ENCODE data around the gene B4GALNT2. TPM values are rescaled to one million over a fixed set of nuclear protein-coding genes. Genes with fewer than 3 reads are reported as not detected.

The B4GALNT2 gene
- total and polyA plus RNA-seq, 2 donors (not counting 1 experiment from before 2014, with no cell fraction given), result under 0.01 to 0.01 TPM

DNA sequence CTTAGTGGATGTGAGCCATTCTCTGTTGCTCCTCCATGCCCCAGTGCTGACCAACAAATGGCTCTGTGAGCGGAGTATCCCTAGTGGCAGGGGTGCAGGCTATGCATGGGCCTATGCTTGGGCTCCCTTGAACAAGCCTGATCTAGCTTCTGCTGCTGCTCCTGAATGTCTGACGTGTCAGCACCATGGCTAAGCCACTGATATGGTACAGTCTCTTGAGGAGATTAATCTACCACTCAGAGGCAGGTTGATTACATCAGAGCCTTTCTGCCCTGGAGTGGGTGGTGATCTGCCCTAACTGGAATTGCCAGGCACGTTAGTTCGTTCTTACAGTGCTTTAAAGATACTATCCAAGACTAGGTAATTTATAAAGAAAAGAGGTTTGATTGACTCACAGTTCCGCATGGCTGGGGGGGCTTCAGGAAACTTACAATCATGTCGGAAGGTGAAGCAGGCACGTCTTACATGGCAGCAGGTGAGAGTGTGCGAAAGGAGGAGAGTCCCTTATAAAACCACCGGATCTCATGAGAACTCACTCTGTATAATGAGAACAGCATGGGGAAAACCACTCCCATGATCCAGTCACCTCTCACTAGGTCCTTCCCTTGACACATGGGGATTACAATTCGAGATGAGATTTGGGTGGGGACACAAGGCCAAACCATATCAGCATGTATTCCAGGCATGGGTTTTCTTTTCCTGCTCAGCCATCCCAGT lies 41.5 kb upstream of the B4GALNT2 start:
- Histone ChIP-seq H3K79me2 (ENCODE audit: control insufficient read depth, insufficient read depth, low read length) (no peaks in the 10 kb centered on the region), H3K4me2 (ENCODE audit: extremely low read depth, insufficient read depth, low read length) (no peak overlapping the region), H3K27me3 (ENCODE audit: control insufficient read depth, insufficient read depth, low read length) (peaks cover 14% of the 10 kb centered on the region), H3K9me3 (ENCODE audit: control insufficient read depth, insufficient read depth, low read depth, low read length) (no peaks in the 10 kb centered on the region), H3K9ac (ENCODE audit: insufficient read depth, low read length) (no peak overlapping the region), H4K20me1 (ENCODE audit: control insufficient read depth, extremely low read depth, insufficient read depth, low read length) (no peaks in the 10 kb centered on the region), H2AFZ (ENCODE audit: low read length) (no peak overlapping the region), H3K4me1 (ENCODE audit: control insufficient read depth, extremely low read depth, insufficient read depth, low read length) (no peaks in the 10 kb centered on the region), H3K27ac (ENCODE audit: insufficient read depth, low read length) (no peak overlapping the region), H3K36me3 (ENCODE audit: control insufficient read depth, insufficient read depth, low read length) (no peaks in the 10 kb centered on the region), H3K4me3 (replicated peaks in 1 of 4; ENCODE audit: control extremely low read depth in 1 of 4, insufficient read depth in 1 of 4, low read depth in 3 of 4, low read length in 4 of 4) (no peak overlapping the region)
- DNase-seq (ENCODE audit: low read depth in 2 of 2), result no peak
- TF ChIP-seq EZH2 (IDR thresholded peaks at IDR 0.05; ENCODE audit: low read length, missing control alignments), result no peak
- TF ChIP-seq, protein P1, sequence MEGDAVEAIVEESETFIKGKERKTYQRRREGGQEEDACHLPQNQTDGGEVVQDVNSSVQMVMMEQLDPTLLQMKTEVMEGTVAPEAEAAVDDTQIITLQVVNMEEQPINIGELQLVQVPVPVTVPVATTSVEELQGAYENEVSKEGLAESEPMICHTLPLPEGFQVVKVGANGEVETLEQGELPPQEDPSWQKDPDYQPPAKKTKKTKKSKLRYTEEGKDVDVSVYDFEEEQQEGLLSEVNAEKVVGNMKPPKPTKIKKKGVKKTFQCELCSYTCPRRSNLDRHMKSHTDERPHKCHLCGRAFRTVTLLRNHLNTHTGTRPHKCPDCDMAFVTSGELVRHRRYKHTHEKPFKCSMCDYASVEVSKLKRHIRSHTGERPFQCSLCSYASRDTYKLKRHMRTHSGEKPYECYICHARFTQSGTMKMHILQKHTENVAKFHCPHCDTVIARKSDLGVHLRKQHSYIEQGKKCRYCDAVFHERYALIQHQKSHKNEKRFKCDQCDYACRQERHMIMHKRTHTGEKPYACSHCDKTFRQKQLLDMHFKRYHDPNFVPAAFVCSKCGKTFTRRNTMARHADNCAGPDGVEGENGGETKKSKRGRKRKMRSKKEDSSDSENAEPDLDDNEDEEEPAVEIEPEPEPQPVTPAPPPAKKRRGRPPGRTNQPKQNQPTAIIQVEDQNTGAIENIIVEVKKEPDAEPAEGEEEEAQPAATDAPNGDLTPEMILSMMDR (conservative IDR thresholded peaks at IDR 0.05 in 1 of 2, IDR thresholded peaks at IDR 0.05 in 1 of 2; ENCODE audit: low read depth in 1 of 2, low read length in 2 of 2), result no peak

DNA sequence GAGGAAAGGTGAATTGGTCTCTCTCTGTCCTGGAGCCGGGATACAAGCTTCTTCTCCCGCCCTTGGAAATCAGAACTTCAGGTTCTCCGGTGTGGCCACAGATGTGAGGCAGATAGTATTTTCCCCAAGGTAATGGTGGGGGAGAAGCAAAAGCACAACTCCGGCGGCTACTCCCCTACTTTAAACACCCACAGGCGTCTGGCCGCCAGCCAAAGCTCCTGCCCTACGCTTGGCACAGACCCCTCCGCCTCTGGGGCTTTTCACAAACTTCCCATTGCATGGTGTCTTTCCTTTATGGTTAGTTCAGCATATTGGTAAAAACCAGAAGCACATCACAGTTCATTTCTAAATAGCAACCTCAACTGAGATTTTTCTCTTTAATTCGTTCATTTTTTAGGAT lies 39.4 kb upstream of the B4GALNT2 start:
- H3K27me3 ChIP-seq (ENCODE audit: control insufficient read depth, insufficient read depth, low read length), result peaks cover 7% of the 10 kb centered on the region
- DNase-seq (ENCODE audit: low read depth in 2 of 2), result no peak
- no peaks in the 10 kb centered on the region for H3K9me3 ChIP-seq (ENCODE audit: control insufficient read depth, insufficient read depth, low read depth, low read length)

DNA sequence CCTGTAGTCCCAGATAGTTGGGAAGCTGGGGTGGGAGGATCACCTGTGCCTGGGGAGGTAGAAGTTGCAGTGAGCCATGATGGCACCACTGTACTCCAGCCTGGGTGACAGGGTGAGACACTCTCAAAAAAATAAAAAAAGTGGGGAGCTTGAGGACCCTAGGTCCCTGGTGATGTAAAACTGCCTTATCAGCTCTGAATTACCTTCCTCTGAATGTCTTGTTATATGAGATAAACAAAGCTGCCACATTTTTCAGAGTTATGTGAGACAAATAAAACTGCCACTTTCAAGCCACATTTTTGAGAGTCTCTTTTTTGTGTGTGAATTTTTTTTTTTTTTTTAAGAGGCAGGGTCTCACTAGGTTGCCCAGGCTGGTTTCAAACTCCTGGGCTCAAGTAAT lies 32.0 kb upstream of the B4GALNT2 start:
- Histone ChIP-seq H3K4me1 (ENCODE audit: control insufficient read depth, extremely low read depth, insufficient read depth, low read length) (peaks cover 13% of the 10 kb centered on the region), H3K9ac (ENCODE audit: insufficient read depth, low read length) (no peak overlapping the region), H3K9me3 (ENCODE audit: control insufficient read depth, insufficient read depth, low read depth, low read length) (no peaks in the 10 kb centered on the region), H3K27ac (ENCODE audit: insufficient read depth, low read length) (no peak overlapping the region), H3K36me3 (ENCODE audit: control insufficient read depth, insufficient read depth, low read length) (no peaks in the 10 kb centered on the region), H3K4me3 (replicated peaks in 1 of 4; ENCODE audit: control extremely low read depth in 1 of 4, insufficient read depth in 1 of 4, low read depth in 3 of 4, low read length in 4 of 4) (no peak overlapping the region), H3K27me3 (ENCODE audit: control insufficient read depth, insufficient read depth, low read length) (no peaks in the 10 kb centered on the region), H3K79me2 (ENCODE audit: control insufficient read depth, insufficient read depth, low read length) (no peaks in the 10 kb centered on the region), H3K4me2 (ENCODE audit: extremely low read depth, insufficient read depth, low read length) (no peak overlapping the region), H4K20me1 (ENCODE audit: control insufficient read depth, extremely low read depth, insufficient read depth, low read length) (no peaks in the 10 kb centered on the region), H2AFZ (ENCODE audit: low read length) (no peak overlapping the region)
- TF ChIP-seq, protein P1 (conservative IDR thresholded peaks at IDR 0.05 in 1 of 2, IDR thresholded peaks at IDR 0.05 in 1 of 2; ENCODE audit: low read depth in 1 of 2, low read length in 2 of 2), result no peak
- TF ChIP-seq EZH2 (IDR thresholded peaks at IDR 0.05; ENCODE audit: low read length, missing control alignments), result no peak
- no peak for DNase-seq (ENCODE audit: low read depth in 2 of 2)

More for the DNA sequence above, 39.4 kb upstream of the B4GALNT2 start:
- no peak overlapping the region for H3K27ac ChIP-seq (ENCODE audit: insufficient read depth, low read length)
- no peaks in the 10 kb centered on the region for H3K79me2 ChIP-seq (ENCODE audit: control insufficient read depth, insufficient read depth, low read length)
- no peak overlapping the region for H3K4me3 ChIP-seq (replicated peaks in 1 of 4; ENCODE audit: control extremely low read depth in 1 of 4, insufficient read depth in 1 of 4, low read depth in 3 of 4, low read length in 4 of 4)
- H4K20me1 ChIP-seq (ENCODE audit: control insufficient read depth, extremely low read depth, insufficient read depth, low read length), result no peaks in the 10 kb centered on the region
- H3K9ac ChIP-seq (ENCODE audit: insufficient read depth, low read length), result no peak overlapping the region
- H3K4me1 ChIP-seq (ENCODE audit: control insufficient read depth, extremely low read depth, insufficient read depth, low read length), result no peaks in the 10 kb centered on the region
- H2AFZ ChIP-seq (ENCODE audit: low read length), result no peak overlapping the region
- no peak overlapping the region for H3K4me2 ChIP-seq (ENCODE audit: extremely low read depth, insufficient read depth, low read length)
- no peak for TF ChIP-seq EZH2 (IDR thresholded peaks at IDR 0.05; ENCODE audit: low read length, missing control alignments)
- TF ChIP-seq, protein P1 (conservative IDR thresholded peaks at IDR 0.05 in 1 of 2, IDR thresholded peaks at IDR 0.05 in 1 of 2; ENCODE audit: low read depth in 1 of 2, low read length in 2 of 2), result no peak
- no peaks in the 10 kb centered on the region for H3K36me3 ChIP-seq (ENCODE audit: control insufficient read depth, insufficient read depth, low read length)

Measured in fibroblast of lung (primary cell).